Measurements from ENCODE around the gene CXCL10.
"Not testable (repeated sequence)": the region's sequence is repeated elsewhere in the genome, so short reads cannot be mapped to it uniquely, and the experiment has no call there.

Gene CXCL10

GRCh38 chr4:76055421-76055820 lies 32.1 kb upstream of the CXCL10 start:
- H3K9me3 ChIP-seq (ENCODE audit: severe bottlenecking): no peaks in the 10 kb centered on the region
- no peak overlapping the region for H3K27ac ChIP-seq (ENCODE audit: poor library complexity, severe bottlenecking)
- peaks cover 25% of the 10 kb centered on the region for H3K4me1 ChIP-seq (ENCODE audit: insufficient read depth, poor library complexity, severe bottlenecking)
- no peak for ATAC-seq (ENCODE audit: low read depth)
- DNase-seq (ENCODE audit: low spot score): no peak
- no peaks in the 10 kb centered on the region for H3K36me3 ChIP-seq (ENCODE audit: low read depth)
- no peak overlapping the region for H3K4me3 ChIP-seq (ENCODE audit: severe bottlenecking)
- TF ChIP-seq CTCF (IDR thresholded peaks at IDR 0.05; ENCODE audit: poor library complexity, severe bottlenecking): no peak
- H3K27me3 ChIP-seq (ENCODE audit: insufficient read depth, poor library complexity, severe bottlenecking): no peaks in the 10 kb centered on the region

GRCh38 chr4:76055016-76055415 lies 31.7 kb upstream of the CXCL10 start:
- no peak overlapping the region for H3K4me3 ChIP-seq (ENCODE audit: severe bottlenecking)

GRCh38 chr4:76053730-76054129 lies 30.4 kb upstream of the CXCL10 start:
- no peaks in the 10 kb centered on the region for H3K36me3 ChIP-seq (ENCODE audit: low read depth)
- no peak for TF ChIP-seq CTCF (IDR thresholded peaks at IDR 0.05; ENCODE audit: poor library complexity, severe bottlenecking)
- no peaks in the 10 kb centered on the region for H3K9me3 ChIP-seq (ENCODE audit: severe bottlenecking)
- H3K4me3 ChIP-seq (ENCODE audit: severe bottlenecking): no peak overlapping the region
- no peak overlapping the region for H3K27ac ChIP-seq (ENCODE audit: poor library complexity, severe bottlenecking)
- DNase-seq (ENCODE audit: low spot score) (no peak), ATAC-seq (ENCODE audit: low read depth) (no peak)
- H3K4me1 ChIP-seq (ENCODE audit: insufficient read depth, poor library complexity, severe bottlenecking): peaks cover 10% of the 10 kb centered on the region
- no peaks in the 10 kb centered on the region for H3K27me3 ChIP-seq (ENCODE audit: insufficient read depth, poor library complexity, severe bottlenecking)

More at GRCh38 chr4:76055016-76055415, 31.7 kb upstream of the CXCL10 start:
- TF ChIP-seq CTCF (IDR thresholded peaks at IDR 0.05; ENCODE audit: poor library complexity, severe bottlenecking): no peak
- DNase-seq (ENCODE audit: low spot score) (no peak), ATAC-seq (ENCODE audit: low read depth) (no peak)
- no peaks in the 10 kb centered on the region for H3K27me3 ChIP-seq (ENCODE audit: insufficient read depth, poor library complexity, severe bottlenecking)
- no peak overlapping the region for H3K27ac ChIP-seq (ENCODE audit: poor library complexity, severe bottlenecking)
- H3K36me3 ChIP-seq (ENCODE audit: low read depth): no peaks in the 10 kb centered on the region
- peaks cover 20% of the 10 kb centered on the region for H3K4me1 ChIP-seq (ENCODE audit: insufficient read depth, poor library complexity, severe bottlenecking)
- H3K9me3 ChIP-seq (ENCODE audit: severe bottlenecking): no peaks in the 10 kb centered on the region

- ATAC-seq (ENCODE audit: low read depth): not testable (repeated sequence)
Measured at GRCh38 chr4:76050560-76051050, 27.3 kb upstream of the CXCL10 start.

GRCh38 chr4:76049860-76050416 lies 26.6 kb upstream of the CXCL10 start:
- H3K4me3 ChIP-seq (ENCODE audit: severe bottlenecking); H3K36me3 ChIP-seq (ENCODE audit: low read depth); H3K27me3 ChIP-seq (ENCODE audit: insufficient read depth, poor library complexity, severe bottlenecking); H3K9me3 ChIP-seq (ENCODE audit: severe bottlenecking); DNase-seq (ENCODE audit: low spot score); H3K4me1 ChIP-seq (ENCODE audit: insufficient read depth, poor library complexity, severe bottlenecking); H3K27ac ChIP-seq (ENCODE audit: poor library complexity, severe bottlenecking); ATAC-seq (ENCODE audit: low read depth): not testable (repeated sequence)

More at GRCh38 chr4:76050560-76051050, 27.3 kb upstream of the CXCL10 start:
- not testable (repeated sequence) for DNase-seq (ENCODE audit: low spot score); H3K36me3 ChIP-seq (ENCODE audit: low read depth); H3K27ac ChIP-seq (ENCODE audit: poor library complexity, severe bottlenecking); H3K4me3 ChIP-seq (ENCODE audit: severe bottlenecking); H3K9me3 ChIP-seq (ENCODE audit: severe bottlenecking); H3K4me1 ChIP-seq (ENCODE audit: insufficient read depth, poor library complexity, severe bottlenecking); H3K27me3 ChIP-seq (ENCODE audit: insufficient read depth, poor library complexity, severe bottlenecking)

GRCh38 chr4:76044686-76045085 lies 21.4 kb upstream of the CXCL10 start:
- not testable (repeated sequence) for H3K9me3 ChIP-seq (ENCODE audit: severe bottlenecking); H3K4me1 ChIP-seq (ENCODE audit: insufficient read depth, poor library complexity, severe bottlenecking); DNase-seq (ENCODE audit: low spot score); H3K36me3 ChIP-seq (ENCODE audit: low read depth); ATAC-seq (ENCODE audit: low read depth); H3K27me3 ChIP-seq (ENCODE audit: insufficient read depth, poor library complexity, severe bottlenecking); H3K27ac ChIP-seq (ENCODE audit: poor library complexity, severe bottlenecking); H3K4me3 ChIP-seq (ENCODE audit: severe bottlenecking)

GRCh38 chr4:76043306-76043705 lies 20.0 kb upstream of the CXCL10 start:
- not testable (repeated sequence) for H3K4me3 ChIP-seq (ENCODE audit: severe bottlenecking); ATAC-seq (ENCODE audit: low read depth); H3K4me1 ChIP-seq (ENCODE audit: insufficient read depth, poor library complexity, severe bottlenecking); H3K36me3 ChIP-seq (ENCODE audit: low read depth); H3K9me3 ChIP-seq (ENCODE audit: severe bottlenecking); H3K27ac ChIP-seq (ENCODE audit: poor library complexity, severe bottlenecking); DNase-seq (ENCODE audit: low spot score); H3K27me3 ChIP-seq (ENCODE audit: insufficient read depth, poor library complexity, severe bottlenecking)

- not testable (repeated sequence) for DNase-seq (ENCODE audit: low spot score); H3K4me3 ChIP-seq (ENCODE audit: severe bottlenecking); H3K27me3 ChIP-seq (ENCODE audit: insufficient read depth, poor library complexity, severe bottlenecking); H3K4me1 ChIP-seq (ENCODE audit: insufficient read depth, poor library complexity, severe bottlenecking); H3K9me3 ChIP-seq (ENCODE audit: severe bottlenecking); H3K36me3 ChIP-seq (ENCODE audit: low read depth); H3K27ac ChIP-seq (ENCODE audit: poor library complexity, severe bottlenecking)
- 0 out of 3 replicates have a peak, but pooled peaks have one; percentile 51 for ATAC-seq (ENCODE audit: low read depth)
Measured at GRCh38 chr4:76042241-76042998, 19.1 kb upstream of the CXCL10 start.

All from RWPE2 (cell line).